HL-60 (cell line): ENCODE data around the gene PCDHB5.
"Not testable (repeated sequence)": the region's sequence is repeated elsewhere in the genome, so short reads cannot be mapped to it uniquely, and the experiment has no call there.

Source experiments
- DNase-seq, 2 experiments: peaks; one replicate each; pipeline ENCODE4 v3.0.0-alpha.2; 2010 to 2020; ENCODE audit warnings: low read depth in 1 of 2, low spot score in 1 of 2
- H3K27ac ChIP-seq: fragments of 250-450 bp; sonication (Bioruptor Pico); replicated peaks from 2 replicates; pipeline ENCODE4 v1.5.1; 2020; ENCODE audit warnings: mild to moderate bottlenecking, moderate library complexity
- H3K27me3 ChIP-seq: fragments of 250-450 bp; sonication (Bioruptor Pico); 2 replicates; pipeline ENCODE4 v1.5.1; 2021; ENCODE audit warnings: mild to moderate bottlenecking, moderate library complexity; ENCODE audit not compliant: insufficient read depth, poor library complexity, severe bottlenecking
- H3K4me3 ChIP-seq: replicated peaks from 2 replicates; pipeline ENCODE4 v1.5.1; 2011; ENCODE audit warnings: mild to moderate bottlenecking, control low read depth, low read length; ENCODE audit not compliant: insufficient read depth
- GABPA ChIP-seq: IDR thresholded peaks from 2 replicates; pipeline ENCODE4 v1.6.1; 2012; ENCODE audit warnings: low read depth
- POLR2AphosphoS5 ChIP-seq: IDR thresholded peaks from 2 replicates; pipeline ENCODE4 v1.6.1; 2012; ENCODE audit warnings: low read depth
- SPI1 ChIP-seq: IDR thresholded peaks from 2 replicates; pipeline ENCODE4 v1.6.1; 2012; ENCODE audit warnings: low read depth, mild to moderate bottlenecking, borderline replicate concordance
- TF ChIP-seq, protein P1 (sequence below): IDR thresholded peaks from one replicate; pipeline ENCODE4 v1.5.1; 2011; ENCODE audit warnings: low read length, control low read depth, inconsistent platforms; ENCODE audit not compliant: insufficient read depth
- TF ChIP-seq, protein P2 (sequence below): IDR thresholded peaks from 2 replicates; pipeline ENCODE4 v1.6.1; 2012; ENCODE audit warnings: low read depth; ENCODE audit not compliant: insufficient replicate concordance

The PCDHB5 gene

DNA sequence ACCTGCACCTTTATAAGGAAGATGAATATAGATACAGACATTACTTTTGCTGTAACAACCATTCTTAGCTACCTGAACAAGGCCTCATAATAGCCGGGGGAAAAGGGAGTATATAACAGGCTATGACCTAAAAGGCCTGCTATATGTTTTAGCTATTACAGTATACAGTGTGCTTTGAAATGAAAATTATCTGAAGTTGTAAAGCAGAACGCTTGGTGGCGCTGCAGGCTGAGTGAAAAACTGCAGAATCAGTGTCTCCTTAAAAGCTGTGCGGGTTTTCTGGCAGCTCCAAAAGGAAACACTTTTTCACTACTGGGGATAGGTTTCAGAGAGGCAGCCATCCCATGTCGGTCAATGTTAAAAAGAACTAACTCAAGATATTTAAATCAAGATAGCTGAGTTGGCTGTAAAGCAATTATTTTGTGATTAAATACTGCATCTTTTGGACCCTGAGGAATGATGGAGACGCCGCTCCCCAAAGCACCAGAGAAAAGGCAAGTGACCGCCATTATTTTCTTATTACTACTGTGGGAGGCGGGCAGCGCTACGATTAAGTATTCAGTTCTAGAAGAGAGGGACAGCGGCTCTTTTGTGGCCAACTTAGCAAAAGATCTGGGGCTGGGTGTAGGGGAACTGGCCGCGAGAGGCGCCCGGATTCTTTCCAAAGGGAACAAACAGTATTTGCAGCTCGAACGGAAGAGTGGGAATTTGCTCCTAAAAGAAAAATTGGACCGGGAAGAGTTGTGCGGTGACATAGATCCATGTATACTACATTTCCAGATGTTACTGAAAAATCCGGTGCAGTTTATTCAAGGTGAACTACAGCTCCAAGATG, 20.8 kb downstream of the PCDHB5 start:
- H3K27me3 ChIP-seq: no peaks in the 10 kb centered on the region
- TF ChIP-seq SPI1: no peak
- no peak for TF ChIP-seq POLR2AphosphoS5
- TF ChIP-seq, protein P1, sequence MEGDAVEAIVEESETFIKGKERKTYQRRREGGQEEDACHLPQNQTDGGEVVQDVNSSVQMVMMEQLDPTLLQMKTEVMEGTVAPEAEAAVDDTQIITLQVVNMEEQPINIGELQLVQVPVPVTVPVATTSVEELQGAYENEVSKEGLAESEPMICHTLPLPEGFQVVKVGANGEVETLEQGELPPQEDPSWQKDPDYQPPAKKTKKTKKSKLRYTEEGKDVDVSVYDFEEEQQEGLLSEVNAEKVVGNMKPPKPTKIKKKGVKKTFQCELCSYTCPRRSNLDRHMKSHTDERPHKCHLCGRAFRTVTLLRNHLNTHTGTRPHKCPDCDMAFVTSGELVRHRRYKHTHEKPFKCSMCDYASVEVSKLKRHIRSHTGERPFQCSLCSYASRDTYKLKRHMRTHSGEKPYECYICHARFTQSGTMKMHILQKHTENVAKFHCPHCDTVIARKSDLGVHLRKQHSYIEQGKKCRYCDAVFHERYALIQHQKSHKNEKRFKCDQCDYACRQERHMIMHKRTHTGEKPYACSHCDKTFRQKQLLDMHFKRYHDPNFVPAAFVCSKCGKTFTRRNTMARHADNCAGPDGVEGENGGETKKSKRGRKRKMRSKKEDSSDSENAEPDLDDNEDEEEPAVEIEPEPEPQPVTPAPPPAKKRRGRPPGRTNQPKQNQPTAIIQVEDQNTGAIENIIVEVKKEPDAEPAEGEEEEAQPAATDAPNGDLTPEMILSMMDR: no peak
- TF ChIP-seq, protein P2, sequence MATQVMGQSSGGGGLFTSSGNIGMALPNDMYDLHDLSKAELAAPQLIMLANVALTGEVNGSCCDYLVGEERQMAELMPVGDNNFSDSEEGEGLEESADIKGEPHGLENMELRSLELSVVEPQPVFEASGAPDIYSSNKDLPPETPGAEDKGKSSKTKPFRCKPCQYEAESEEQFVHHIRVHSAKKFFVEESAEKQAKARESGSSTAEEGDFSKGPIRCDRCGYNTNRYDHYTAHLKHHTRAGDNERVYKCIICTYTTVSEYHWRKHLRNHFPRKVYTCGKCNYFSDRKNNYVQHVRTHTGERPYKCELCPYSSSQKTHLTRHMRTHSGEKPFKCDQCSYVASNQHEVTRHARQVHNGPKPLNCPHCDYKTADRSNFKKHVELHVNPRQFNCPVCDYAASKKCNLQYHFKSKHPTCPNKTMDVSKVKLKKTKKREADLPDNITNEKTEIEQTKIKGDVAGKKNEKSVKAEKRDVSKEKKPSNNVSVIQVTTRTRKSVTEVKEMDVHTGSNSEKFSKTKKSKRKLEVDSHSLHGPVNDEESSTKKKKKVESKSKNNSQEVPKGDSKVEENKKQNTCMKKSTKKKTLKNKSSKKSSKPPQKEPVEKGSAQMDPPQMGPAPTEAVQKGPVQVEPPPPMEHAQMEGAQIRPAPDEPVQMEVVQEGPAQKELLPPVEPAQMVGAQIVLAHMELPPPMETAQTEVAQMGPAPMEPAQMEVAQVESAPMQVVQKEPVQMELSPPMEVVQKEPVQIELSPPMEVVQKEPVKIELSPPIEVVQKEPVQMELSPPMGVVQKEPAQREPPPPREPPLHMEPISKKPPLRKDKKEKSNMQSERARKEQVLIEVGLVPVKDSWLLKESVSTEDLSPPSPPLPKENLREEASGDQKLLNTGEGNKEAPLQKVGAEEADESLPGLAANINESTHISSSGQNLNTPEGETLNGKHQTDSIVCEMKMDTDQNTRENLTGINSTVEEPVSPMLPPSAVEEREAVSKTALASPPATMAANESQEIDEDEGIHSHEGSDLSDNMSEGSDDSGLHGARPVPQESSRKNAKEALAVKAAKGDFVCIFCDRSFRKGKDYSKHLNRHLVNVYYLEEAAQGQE: no peak
- no peak for TF ChIP-seq GABPA
- no peak overlapping the region for H3K4me3 ChIP-seq
- DNase-seq: no peak
- H3K27ac ChIP-seq: no peak overlapping the region

DNA sequence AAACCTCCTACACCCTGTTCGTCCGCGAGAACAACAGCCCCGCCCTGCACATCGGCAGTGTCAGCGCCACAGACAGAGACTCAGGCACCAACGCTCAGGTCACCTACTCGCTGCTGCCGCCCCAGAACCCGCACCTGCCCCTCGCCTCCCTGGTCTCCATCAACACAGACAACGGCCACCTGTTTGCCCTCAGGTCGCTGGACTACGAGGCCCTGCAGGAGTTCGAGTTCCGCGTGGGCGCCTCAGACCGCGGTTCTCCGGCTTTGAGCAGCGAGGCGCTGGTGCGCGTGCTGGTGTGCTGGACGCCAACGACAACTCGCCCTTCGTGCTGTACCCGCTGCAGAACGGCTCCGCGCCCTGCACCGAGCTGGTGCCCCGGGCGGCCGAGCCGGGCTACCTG, 22.4 kb downstream of the PCDHB5 start:
- H3K27me3 ChIP-seq, H3K4me3 ChIP-seq, H3K27ac ChIP-seq, DNase-seq: not testable (repeated sequence)

DNA sequence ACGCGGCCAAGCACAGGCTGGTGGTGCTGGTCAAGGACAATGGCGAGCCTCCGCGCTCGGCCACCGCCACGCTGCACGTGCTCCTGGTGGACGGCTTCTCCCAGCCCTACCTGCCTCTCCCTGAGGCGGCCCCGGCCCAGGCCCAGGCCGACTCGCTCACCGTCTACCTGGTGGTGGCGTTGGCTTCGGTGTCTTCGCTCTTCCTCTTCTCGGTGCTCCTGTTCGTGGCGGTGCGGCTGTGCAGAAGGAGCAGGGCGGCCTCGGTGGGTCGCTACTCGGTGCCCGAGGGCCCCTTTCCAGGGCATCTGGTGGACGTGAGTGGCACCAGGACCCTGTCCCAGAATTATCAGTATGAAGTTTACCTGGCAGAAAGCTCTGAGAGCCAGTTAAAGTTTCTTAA, 22.9 kb downstream of the PCDHB5 start:
- not testable (repeated sequence) for H3K27me3 ChIP-seq, DNase-seq, H3K27ac ChIP-seq, H3K4me3 ChIP-seq

DNA sequence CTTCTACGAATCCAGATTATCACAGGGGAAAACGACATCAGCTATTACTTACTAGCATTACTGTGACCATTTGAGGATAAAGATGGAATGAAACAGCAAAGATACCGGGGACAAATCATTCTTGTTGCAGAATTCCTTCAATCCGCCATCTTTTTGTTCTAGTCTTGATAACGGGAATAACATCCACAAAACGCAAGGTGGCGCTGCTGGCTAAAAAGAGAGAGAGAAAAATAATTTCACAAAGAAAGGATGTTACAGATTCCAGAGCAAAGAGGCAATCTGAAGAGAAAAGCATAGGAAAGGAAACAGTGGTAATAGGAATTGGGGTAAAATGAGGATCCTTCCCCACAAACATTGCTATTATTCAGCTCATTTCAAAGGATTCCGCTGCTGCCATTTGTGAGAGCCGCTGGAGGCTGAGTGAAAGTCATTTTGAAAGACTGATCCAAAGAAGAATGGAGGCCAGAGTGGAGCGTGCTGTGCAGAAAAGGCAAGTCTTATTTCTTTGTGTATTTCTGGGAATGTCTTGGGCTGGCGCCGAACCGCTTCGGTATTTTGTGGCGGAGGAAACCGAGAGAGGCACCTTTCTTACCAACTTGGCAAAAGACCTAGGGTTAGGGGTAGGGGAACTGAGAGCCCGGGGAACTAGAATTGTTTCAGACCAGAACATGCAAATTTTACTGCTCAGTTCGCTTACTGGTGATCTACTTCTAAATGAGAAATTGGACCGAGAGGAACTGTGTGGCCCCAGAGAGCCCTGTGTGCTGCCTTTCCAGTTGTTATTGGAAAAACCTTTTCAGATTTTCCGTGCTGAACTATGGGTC, 37.6 kb downstream of the PCDHB5 start, which contains the start of gene PCDHB7:
Gene PCDHB7, plus strand, starts transcription at position 264 of the 824 bp plus-strand sequence. Its CDS starts 192 bp downstream, at position 456.
- no peak for DNase-seq
- H3K27me3 ChIP-seq: no peaks in the 10 kb centered on the region
- TF ChIP-seq POLR2AphosphoS5 (no peak), SPI1 (no peak), GABPA (no peak)
- TF ChIP-seq, protein P2: no peak
- TF ChIP-seq, protein P1: no peak
- no peak within 1 kb of the TSS for H3K4me3 ChIP-seq
- H3K27ac ChIP-seq: no peak within 1 kb of the TSS

DNA sequence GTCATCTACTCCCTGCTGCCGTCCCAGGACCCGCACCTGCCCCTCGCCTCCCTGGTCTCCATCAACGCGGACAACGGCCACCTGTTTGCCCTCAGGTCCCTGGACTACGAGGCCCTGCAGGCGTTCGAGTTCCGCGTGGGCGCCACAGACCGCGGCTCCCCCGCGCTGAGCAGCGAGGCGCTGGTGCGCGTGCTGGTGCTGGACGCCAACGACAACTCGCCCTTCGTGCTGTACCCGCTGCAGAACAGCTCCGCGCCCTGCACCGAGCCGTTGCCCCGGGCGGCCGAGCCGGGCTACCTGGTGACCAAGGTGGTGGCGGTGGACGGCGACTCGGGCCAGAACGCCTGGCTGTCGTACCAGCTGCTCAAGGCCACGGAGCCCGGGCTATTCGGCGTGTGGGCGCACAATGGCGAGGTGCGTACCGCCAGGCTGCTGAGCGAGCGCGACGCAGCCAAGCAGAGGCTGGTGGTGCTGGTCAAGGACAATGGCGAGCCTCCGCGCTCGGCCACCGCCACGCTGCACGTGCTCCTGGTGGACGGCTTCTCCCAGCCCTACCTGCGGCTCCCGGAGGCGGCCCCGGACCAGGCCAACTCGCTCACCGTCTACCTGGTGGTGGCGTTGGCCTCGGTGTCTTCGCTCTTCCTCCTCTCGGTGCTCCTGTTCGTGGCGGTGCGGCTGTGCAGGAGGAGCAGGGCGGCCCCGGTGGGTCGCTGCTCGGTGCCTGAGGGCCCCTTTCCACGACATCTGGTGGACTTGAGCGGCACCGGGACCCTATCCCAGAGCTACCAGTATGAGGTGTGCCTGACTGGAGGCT, 39.5 kb downstream of the PCDHB5 start:
- H3K27me3 ChIP-seq, DNase-seq, H3K27ac ChIP-seq, H3K4me3 ChIP-seq: not testable (repeated sequence)
